ENCODE results near the gene SSR2.

GRCh38 chr1:155990005-155990739 lies 30.6 kb downstream of the SSR2 start:
- TF ChIP-seq, protein P1, sequence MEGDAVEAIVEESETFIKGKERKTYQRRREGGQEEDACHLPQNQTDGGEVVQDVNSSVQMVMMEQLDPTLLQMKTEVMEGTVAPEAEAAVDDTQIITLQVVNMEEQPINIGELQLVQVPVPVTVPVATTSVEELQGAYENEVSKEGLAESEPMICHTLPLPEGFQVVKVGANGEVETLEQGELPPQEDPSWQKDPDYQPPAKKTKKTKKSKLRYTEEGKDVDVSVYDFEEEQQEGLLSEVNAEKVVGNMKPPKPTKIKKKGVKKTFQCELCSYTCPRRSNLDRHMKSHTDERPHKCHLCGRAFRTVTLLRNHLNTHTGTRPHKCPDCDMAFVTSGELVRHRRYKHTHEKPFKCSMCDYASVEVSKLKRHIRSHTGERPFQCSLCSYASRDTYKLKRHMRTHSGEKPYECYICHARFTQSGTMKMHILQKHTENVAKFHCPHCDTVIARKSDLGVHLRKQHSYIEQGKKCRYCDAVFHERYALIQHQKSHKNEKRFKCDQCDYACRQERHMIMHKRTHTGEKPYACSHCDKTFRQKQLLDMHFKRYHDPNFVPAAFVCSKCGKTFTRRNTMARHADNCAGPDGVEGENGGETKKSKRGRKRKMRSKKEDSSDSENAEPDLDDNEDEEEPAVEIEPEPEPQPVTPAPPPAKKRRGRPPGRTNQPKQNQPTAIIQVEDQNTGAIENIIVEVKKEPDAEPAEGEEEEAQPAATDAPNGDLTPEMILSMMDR (IDR thresholded peaks at IDR 0.05 in 8 of 11, conservative IDR thresholded peaks at IDR 0.05 in 3 of 11) = no peak
- TF ChIP-seq POLR2A (IDR thresholded peaks at IDR 0.05) (no peak), POLR2AphosphoS5 (IDR thresholded peaks at IDR 0.05) (peak in 1 of 3 donors; percentile 35)
